GM18867 (cell line): ENCODE data around the gene ANKRD13D.
A peak's percentile ranks its signal among the peaks of the same experiment; 100 is the strongest.
"Not testable (repeated sequence)": the region's sequence is repeated elsewhere in the genome, so short reads cannot be mapped to it uniquely, and the experiment has no call there.

Source experiments
- ATAC-seq: cut with Tn5 transposase; IDR thresholded peaks from one replicate; pipeline ENCODE4 v1.9.1; 2021; ENCODE audit warnings: mild to moderate bottlenecking, moderate library complexity; ENCODE audit not compliant: unreplicated experiment

The ANKRD13D gene

DNA sequence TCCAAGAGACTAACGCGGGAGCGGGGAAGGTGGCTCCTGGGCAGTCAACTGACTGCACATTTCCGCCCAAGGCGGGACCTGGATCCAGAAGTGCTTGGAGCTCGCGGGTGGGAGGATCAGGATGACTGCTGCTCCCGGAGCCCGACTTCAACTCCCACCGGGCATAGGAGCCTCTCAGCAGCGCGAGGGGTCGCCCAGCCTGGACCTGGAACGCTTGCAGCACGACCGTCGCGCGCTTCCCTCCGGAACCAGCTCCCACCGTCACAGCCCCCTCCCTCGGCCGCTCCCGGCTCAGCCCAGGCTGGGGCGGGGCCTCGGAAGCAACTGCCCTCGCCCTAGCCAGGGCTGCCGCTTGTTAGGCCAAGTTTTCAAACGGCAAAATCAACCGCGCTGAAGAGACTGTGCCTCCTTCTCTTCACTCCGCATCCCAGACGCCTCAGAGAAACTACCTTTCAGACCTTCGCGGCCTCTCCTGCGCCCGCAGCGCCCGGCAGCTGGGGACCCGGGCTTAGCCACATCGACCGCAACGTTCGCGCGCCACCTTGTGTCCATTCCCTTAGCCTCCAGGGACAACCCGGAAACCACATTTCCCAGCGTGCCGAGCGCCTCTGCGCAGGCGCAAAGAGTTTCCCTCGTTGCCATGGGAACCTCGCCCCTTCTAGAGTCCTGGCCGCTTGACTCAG, 28.2 kb downstream of the ANKRD13D start:
- peak; percentile 85 for ATAC-seq

DNA sequence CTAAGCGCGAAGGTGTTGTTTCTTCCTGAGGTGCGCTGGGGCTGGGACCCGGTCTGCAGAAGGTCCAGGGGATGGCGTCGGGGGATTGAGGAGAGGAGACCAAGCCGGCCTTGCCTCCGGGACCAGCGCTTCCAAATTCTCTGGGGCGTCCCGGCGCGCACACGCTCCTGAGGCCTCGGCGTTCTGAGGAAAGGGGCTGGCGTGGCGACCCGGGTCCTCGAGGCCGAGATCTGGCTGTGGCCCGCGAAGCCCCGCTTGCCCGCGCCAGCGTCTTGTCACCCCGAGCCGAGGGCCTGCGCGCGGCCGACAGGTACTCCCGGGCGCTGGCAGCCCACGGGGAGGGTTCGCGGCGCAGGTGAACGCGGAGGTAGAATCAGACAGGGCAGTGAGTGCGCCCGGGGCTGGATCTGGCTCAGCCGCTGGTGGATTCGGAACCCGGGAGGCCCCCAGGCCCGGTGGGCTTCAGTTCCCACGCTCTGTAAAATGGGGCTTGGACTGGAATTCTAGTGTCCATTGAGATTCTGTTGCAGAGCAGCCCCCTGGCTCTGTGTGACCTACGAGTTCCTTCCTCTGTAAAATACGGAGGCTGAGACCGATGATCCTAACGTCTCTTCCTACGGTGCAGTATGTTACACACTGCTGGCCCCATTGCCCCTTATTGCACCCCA, 28.9 kb downstream of the ANKRD13D start:
- ATAC-seq = no peak

DNA sequence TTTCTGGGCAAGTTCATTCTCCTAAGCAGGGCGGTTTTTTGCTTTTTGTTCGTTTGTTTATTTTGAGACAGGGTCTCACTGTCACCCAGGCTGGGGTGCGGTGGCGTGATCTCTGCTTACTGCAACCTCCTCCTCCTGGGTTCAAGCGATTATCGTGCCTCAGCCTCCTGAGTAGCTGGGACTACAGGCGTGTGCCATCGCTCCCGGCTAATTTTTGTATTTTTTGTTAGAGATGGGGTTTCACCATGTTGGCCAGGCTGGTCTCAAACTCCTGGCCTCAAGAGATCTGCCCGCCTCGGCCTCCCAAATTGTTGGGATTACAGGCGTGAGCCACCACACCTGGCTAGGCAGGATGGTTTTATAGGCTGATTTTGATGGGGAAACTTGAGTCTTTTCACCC, 29.8 kb downstream of the ANKRD13D start:
- not testable (repeated sequence) for ATAC-seq

DNA sequence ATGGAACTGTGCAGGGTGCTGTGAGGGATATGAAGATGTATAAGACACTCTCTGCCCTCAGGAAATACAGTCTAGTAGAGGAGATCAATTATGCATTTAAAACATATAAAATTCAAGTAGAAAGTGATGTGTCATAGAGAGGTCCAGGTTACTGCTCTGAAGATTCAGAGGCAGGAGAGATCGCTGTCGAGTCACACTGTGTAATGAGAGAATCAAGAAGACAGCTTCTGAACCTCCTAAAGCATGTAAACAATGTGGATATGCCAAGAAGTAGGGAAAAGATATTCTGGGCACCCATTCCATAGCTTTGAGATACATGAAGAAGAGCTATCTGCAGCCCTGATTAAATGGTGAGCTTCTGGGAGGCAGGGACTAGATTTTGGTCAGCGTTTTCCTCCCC, 30.9 kb downstream of the ANKRD13D start:
- no peak for ATAC-seq

DNA sequence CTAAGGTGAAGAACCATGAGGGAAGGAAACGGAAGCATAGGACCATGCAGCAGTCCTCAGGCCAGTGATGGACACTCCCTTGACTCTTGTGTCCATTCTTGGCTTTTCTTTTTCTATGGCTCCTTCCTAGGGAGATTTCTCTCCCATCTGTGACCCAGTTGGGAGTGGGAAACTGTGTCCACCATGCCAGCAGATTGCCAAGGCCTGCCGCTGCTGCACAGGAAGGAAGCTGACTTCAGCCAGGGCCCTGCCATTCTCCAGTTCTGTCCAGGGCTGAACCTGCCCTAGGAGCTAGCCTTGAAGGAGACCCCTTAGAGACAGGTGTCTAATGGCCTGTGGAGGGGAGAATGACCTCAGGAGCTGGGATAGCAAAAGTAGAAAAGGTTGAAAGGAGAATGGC, 31.6 kb downstream of the ANKRD13D start:
- ATAC-seq = no peak

DNA sequence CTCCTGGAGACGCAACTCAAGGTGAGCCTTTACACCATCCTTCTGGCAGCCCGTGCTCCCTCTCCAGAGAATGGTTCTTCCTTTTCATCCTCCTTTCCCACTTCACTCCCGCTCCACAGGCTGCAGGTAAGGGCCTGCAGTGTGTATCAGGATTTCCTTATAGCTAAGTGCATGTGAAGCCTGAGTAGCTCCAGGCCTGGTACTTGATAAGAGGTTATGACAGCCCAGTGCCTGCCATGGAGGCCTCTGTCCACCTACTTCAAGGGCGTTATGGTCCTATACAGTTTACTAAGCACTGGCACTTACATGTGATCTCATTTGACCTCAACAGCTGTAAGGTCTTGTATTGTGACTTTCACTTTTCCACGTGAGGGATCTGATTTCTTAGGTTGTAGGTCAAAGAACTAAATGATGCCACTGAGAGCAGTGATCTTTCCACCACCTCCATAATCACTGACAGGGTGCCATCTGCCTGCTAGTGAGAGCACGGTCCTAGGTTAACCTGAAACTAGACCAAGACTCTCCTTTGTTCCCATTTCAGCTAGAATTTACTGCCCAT, 32.3 kb downstream of the ANKRD13D start:
- no peak for ATAC-seq

DNA sequence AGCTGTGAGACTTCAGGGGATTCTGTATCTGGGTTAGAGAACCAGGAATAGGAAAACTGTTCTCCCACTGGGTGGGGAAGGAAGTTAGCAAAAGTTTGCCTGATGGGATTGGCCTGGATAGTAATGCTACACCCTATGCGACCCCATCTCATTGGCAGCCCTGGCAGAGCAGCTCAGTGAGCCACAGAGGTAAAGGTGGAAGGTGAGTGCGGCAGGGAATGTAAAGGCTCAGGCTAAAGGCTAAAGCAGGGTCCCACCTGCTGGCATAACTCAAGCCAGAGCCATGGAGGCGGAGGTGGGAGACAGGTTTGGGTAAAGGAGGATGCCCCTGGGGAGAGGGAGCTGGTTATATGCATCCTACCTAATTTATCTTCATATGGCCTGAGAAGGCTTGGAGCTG, 32.9 kb downstream of the ANKRD13D start:
- no peak for ATAC-seq

DNA sequence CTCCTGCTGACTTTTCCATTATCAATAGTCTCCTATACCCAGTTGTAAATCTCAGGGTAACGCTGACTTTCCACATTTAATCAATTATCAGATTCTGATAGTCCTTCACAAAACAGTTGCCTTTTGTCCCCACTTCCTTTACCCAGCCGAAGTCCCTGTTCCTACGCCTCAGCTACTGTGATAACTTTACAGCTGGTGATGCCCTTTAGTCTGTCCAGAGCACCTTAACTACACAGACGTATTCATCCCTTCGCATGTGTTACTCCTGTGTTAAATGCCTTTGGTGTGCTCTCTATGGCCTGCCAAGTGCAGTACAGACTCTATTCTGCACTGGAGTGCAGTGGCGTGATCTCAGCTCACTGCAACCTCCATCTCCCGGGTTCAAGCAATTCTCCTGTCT, 34.4 kb downstream of the ANKRD13D start:
- no peak for ATAC-seq

DNA sequence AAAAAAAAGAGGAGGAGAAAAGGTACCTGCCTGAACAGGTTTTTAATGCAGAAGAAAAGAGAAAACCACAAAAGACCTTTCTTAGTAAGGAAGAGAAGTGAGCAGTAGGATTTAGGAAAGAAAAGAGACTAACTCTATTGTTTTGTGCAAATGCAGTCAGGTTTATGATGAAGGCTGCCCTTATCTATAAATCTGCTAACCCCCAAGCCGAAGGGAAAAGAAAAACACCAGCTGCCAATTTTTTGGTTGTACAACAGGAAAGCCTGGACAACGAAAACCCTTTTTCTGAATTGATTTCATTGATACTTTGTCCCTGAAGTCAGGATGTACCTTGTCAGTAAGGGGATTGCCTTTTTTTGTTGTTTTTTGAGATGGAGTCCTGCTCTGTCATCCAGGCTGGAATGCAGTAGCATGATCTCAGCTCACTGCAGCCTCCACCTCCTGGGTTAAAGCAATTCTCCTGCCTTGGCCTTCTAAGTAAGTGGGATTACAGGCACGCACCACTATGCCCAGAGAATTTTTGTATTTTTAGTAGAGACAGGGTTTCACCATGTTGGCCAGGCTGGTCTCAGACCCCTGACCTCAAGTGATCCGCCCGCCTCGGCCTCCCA, 43.1 kb downstream of the ANKRD13D start:
- ATAC-seq = no peak

DNA sequence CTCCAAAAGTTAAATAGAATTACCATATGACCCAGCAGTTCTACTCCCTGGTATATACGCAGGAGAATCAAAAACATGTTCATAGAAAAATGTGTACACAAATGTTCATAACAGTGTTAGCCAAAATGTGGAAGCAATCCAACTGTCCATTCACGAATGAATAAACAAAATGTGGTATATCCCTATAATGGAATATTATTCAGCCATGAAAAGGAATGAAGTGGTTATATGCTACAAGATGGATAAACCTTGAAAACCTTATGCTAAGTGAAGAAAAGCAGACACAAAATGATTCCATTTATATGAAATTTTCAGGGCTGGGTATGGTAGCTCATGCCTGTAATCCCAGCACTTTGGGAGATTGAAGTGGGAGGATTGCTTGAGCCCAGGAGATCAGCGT, 48.2 kb downstream of the ANKRD13D start:
- no peak for ATAC-seq

DNA sequence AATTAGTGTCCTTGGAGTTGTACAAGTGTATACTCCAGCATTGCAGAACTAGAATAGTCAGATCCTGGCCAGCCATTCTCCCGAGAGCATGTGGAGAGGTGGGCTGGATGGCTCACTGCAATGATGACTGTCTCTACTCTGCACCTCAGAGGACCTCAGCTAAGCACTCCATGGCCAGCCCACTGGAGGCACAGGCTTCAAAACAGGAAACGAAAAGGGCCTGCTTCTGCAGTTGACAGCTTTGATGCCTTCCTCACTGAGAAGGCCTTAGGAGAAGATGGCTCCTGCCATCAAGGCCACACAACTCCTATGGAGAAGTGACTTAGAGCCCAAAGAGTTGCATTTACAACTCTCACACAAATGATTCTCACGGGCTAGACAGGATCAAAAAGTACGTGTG, 55.2 kb downstream of the ANKRD13D start:
- ATAC-seq = no peak

DNA sequence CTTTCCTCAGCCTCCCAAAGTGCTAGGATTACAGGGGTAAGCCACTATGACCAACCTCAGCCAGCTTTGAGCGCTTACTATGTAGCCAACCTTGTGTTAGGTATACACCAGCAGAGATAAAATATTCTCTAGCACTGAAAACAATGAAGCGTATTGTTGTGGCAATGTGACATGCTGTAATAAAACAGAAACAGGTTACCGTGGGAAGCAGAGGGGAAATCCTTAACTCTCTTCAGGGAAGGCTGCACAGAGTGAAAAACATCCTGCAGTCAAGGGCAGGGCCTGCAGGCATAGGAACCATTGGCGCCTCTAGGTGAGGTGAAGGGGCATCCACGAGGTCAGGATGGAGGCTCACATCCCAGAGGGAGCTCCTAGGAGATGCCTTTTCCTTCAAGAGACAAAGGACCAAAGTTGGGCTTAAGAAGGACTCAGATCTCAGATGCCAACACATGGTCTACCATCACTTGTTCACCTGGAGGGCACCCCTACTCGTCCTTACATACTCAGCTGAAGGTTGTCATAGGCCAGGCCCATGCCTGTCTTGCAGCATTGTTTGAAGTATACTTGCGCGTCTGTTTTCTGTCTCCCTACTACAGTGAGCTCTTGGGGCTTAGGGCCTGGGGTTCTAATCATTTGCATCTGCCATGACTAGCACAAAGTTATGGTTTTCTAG, 56.3 kb downstream of the ANKRD13D start:
- no peak for ATAC-seq

DNA sequence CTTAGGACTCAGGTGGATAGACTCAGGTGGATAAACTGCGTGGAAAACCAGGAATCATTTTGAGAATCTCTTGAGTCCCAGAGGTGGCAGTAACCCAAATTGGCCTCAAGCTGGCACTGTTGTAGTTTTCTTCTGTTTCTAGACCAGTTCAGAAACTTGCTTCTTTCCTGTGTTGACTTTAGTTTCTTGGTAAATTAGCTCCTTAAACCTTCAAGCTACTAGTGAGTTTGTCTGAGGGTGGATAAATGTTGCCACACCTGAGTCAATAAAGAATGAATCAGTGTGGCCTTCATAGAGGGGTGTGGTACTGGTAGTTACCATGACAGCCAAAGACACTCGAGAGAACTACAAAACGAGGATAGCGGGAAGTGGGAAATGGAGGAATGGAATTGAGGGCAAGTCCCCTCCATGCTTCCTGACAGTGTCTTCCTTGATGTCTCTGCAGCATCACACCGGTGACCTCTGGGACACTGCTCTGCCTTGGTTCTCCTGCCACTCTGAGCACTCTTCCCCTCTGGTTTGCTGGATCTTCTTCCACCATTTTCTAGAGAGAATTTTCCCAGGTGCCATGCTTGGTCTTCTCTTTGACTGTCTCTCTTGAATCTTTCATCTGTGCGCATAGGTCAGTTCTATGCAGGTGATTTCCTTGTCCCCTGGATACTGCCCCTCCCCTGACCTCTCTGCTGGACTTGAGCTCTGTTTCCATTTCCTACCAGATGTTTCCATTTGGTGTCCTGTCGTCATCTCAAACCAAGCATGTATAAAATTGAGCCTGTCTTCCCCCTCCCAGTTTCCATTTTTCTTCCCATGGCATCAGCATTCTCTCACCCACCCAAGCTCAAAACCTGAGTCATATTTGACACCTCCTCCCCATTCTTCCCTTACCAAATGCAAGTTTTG, 57.1 kb downstream of the ANKRD13D start:
- ATAC-seq = no peak

DNA sequence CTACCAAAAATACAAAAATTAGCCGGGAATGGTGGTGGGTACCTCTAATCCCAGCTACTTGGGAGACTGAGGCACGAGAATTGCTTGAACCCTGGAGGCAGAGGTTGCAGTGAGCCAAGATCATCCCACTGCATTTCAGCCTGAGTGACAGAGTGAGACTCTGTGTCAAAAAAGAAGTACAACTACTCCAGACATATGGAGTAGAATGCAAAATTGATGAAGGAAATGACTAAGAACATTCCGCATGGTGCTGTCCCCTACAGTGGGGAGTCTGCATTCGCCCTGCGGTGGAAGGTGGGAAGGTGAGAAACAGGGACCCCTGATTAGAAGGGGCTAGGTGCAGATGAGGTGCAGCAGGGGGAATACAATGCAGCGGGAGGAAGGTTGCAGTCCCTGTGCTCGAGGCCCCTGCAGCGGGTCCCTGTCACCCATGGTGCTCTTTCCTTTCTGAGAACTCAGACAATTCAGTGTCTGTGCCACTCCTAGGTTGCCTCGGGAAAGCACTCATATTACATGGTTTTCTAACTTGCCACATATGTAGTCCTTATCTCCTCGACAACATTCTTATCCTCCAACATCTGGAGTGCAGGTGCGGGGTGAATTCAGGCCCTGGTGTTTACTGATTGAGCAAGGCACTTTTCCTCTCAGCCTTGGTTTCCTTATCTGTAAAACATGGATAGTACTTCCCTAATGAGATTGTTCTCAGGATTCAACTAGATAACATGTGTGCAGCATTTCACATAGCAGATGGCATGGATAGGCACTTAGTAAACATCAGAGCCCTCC, 59.1 kb downstream of the ANKRD13D start:
- ATAC-seq = no peak

DNA sequence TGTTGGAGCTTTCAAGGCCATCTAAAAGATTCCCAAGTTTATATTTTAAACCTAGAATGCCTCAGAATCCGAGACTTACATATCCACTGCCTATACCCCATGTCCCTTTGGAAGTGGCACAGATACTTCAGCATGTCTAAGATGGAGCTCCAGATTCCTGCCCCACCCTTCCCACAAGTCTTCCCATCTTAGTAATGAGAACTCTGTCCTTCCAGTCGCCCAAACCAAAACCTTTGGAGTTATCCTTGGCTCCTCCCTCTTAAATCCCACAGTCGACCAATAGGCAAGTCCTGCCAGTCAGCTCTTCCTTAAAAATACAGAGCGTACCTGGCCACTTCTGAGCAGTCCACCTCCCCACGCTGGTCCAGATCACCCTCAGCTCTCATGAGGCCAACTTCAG, 59.9 kb downstream of the ANKRD13D start:
- no peak for ATAC-seq

DNA sequence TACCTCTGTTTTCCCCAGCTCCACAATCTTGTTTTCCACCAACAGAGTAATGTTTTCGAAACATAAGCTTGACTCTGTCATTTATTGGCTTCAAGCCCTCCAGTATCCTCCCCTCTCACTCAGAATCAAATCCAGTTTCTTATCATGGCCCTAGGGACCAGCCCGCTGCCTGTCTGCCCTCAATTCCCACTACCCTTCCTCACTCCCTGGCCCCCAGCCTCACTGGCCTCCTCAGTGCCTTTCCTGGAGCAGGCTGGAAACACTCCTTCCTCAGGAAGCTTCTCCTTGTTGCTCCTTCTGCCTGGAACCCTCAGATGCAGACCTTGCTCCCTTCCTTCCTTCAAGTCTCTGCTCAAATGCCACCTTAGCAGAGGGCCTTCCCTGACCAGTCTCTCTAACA, 60.4 kb downstream of the ANKRD13D start:
- ATAC-seq = no peak

DNA sequence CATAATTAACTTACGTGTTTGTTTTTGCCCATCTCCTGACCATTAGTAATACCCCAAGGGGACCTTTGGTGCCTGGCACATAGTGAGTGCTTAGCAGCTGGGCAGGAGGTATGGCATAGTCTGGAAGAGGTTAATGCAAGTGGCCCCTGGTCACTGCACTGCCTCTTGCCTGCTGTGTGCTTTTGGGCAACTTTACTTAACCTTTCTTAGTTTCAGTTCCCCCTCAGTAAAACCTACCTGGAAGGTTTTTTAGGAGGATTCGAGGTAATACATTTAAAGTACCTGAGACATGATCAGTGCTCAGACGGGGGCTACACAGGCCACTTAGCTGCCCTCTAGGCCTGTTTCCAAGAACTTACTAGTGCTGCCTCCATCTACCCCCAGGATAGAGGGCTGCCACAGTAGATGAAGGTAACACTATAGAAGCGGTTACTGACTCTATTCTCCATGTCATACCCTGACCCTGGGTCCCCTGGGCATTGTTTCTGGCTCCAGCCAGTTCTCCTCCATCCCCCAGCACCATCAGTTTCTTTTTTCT, 60.9 kb downstream of the ANKRD13D start:
- ATAC-seq = no peak

DNA sequence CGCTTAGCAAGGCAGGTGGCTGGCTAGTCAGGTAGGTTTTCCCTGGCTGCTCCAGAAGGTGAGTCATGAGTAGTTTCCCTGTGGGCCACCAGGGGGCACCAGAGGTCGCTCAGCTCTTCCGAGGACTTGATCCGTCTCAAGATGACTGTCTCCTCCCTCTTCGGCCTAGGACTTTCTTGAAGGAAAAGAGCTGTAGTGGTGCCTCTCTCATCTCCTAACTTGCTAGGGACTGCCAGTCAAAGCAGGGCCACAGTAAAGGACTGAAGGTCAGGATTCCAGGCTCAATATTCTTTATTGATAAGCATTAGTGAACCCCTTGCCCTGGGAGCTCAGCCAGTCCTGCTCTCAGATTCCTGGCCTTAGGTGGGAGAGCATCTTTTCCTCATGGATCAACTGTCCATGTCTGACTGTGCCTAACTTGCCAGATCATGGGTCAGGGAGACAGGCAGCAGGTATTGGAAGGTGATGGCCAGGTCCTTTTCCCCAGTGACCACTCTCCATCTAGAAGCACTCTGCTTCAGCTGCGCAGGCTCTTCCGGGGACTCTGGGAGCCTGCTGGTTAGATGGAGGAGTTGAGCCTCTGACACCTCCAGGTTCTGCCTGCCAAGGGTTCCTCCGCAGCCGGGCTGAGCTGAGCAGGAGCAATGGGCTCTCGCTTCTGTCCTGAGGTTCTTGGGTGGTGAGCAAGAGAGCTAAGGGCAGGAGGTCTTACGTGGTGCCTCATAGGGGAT, 62.3 kb downstream of the ANKRD13D start:
- no peak for ATAC-seq
